Keratinocyte (primary cell): ENCODE measurements around the gene DUSP18.

Experiments
- EZH2 ChIP-seq: IDR thresholded peaks from one replicate; pipeline ENCODE4 v1.6.1; 2012; ENCODE audit warnings: inconsistent platforms, mild to moderate bottlenecking, low read length, moderate library complexity
- TF ChIP-seq, protein P1 (sequence below), 3 experiments: IDR thresholded peaks in 1 of 3; conservative IDR thresholded peaks in 1 of 3; optimal IDR thresholded peaks in 1 of 3; 2 replicates in 2 of 3; 3 replicates in 1 of 3; pipeline versions ENCODE3 to v1.5.1; 2011; ENCODE audit warnings: low read length in 3 of 3, mild to moderate bottlenecking in 3 of 3, moderate library complexity in 2 of 3, control low read depth in 1 of 3, inconsistent platforms in 1 of 3; ENCODE audit not compliant: insufficient read depth in 2 of 3; ENCODE audit errors: extremely low read depth in 1 of 3

- TF ChIP-seq EZH2 = no peak
- TF ChIP-seq, protein P1, sequence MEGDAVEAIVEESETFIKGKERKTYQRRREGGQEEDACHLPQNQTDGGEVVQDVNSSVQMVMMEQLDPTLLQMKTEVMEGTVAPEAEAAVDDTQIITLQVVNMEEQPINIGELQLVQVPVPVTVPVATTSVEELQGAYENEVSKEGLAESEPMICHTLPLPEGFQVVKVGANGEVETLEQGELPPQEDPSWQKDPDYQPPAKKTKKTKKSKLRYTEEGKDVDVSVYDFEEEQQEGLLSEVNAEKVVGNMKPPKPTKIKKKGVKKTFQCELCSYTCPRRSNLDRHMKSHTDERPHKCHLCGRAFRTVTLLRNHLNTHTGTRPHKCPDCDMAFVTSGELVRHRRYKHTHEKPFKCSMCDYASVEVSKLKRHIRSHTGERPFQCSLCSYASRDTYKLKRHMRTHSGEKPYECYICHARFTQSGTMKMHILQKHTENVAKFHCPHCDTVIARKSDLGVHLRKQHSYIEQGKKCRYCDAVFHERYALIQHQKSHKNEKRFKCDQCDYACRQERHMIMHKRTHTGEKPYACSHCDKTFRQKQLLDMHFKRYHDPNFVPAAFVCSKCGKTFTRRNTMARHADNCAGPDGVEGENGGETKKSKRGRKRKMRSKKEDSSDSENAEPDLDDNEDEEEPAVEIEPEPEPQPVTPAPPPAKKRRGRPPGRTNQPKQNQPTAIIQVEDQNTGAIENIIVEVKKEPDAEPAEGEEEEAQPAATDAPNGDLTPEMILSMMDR (optimal IDR thresholded peaks at IDR 0.05 in 1 of 3, IDR thresholded peaks at IDR 0.05 in 1 of 3, conservative IDR thresholded peaks at IDR 0.05 in 1 of 3; ENCODE audit: extremely low read depth in 1 of 3, insufficient read depth in 2 of 3, low read length in 3 of 3) = peak in 1 of 3 experiments; percentile 6
These were observed 27.1 kb upstream of the DUSP18 start, which contains the start of gene OSBP2 for GRCh38 chr22:30694640-30695350.
